ENCODE measurements around the gene NUDT3.

- TF ChIP-seq POLR2A (IDR thresholded peaks at IDR 0.05) = no peak
- TF ChIP-seq, protein P1, sequence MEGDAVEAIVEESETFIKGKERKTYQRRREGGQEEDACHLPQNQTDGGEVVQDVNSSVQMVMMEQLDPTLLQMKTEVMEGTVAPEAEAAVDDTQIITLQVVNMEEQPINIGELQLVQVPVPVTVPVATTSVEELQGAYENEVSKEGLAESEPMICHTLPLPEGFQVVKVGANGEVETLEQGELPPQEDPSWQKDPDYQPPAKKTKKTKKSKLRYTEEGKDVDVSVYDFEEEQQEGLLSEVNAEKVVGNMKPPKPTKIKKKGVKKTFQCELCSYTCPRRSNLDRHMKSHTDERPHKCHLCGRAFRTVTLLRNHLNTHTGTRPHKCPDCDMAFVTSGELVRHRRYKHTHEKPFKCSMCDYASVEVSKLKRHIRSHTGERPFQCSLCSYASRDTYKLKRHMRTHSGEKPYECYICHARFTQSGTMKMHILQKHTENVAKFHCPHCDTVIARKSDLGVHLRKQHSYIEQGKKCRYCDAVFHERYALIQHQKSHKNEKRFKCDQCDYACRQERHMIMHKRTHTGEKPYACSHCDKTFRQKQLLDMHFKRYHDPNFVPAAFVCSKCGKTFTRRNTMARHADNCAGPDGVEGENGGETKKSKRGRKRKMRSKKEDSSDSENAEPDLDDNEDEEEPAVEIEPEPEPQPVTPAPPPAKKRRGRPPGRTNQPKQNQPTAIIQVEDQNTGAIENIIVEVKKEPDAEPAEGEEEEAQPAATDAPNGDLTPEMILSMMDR (IDR thresholded peaks at IDR 0.05) = no peak
- no peak for TF ChIP-seq POLR2AphosphoS5 (IDR thresholded peaks at IDR 0.05)
- no peak for TF ChIP-seq EP300 (IDR thresholded peaks at IDR 0.05; ENCODE audit: low read depth)
Observed at GRCh38 chr6:34324738-34325444, 67.6 kb downstream of the NUDT3 start.

Data from transverse colon (tissue), 4 donors.